ENCODE data around the gene NXPH2. TPM values are rescaled to one million over a fixed set of nuclear protein-coding genes. Genes with fewer than 3 reads are reported as not detected.

Gene NXPH2
- total RNA-seq, 2 donors from 2014 or later = not detected

GRCh38 chr2:138703242-138703641 lies 76.9 kb downstream of the NXPH2 start:
- DNase-seq (ENCODE audit: low spot score) = no peak
- no peak overlapping the region for H3K27ac ChIP-seq
- H3K9me3 ChIP-seq = no peaks in the 10 kb centered on the region
- ATAC-seq (ENCODE audit: insufficient number of reproducible peaks, low FRiP score, low read depth) = no peak
- no peaks in the 10 kb centered on the region for H3K27me3 ChIP-seq (replicated peaks; ENCODE audit: insufficient read depth)
- no peak for TF ChIP-seq CTCF (IDR thresholded peaks at IDR 0.05)
- no peak overlapping the region for H3K4me3 ChIP-seq
- H3K4me1 ChIP-seq (ENCODE audit: control insufficient read depth in 1 of 2, low read depth in 2 of 2) = peaks cover 5 to 13% of the 10 kb centered on the region in 2 donors
- H3K36me3 ChIP-seq = no peaks in the 10 kb centered on the region

- ATAC-seq (ENCODE audit: insufficient number of reproducible peaks, low FRiP score, low read depth) = no peak
- no peaks in the 10 kb centered on the region for H3K27me3 ChIP-seq (replicated peaks; ENCODE audit: insufficient read depth)
- no peak for DNase-seq (ENCODE audit: low spot score)
- TF ChIP-seq CTCF (IDR thresholded peaks at IDR 0.05) = no peak
- no peaks in the 10 kb centered on the region for H3K36me3 ChIP-seq
- no peaks in the 10 kb centered on the region for H3K9me3 ChIP-seq
- no peak overlapping the region for H3K4me3 ChIP-seq
- H3K27ac ChIP-seq = no peak overlapping the region
- no peaks in the 10 kb centered on the region for H3K4me1 ChIP-seq (ENCODE audit: control insufficient read depth in 1 of 2, low read depth in 2 of 2)
Observed at GRCh38 chr2:138700716-138701115, 79.5 kb downstream of the NXPH2 start.

GRCh38 chr2:138699421-138699820 lies 80.8 kb downstream of the NXPH2 start:
- no peak for DNase-seq (ENCODE audit: low spot score)
- Histone ChIP-seq H3K27me3 (replicated peaks; ENCODE audit: insufficient read depth) (no peaks in the 10 kb centered on the region), H3K4me3 (no peak overlapping the region), H3K27ac (no peak overlapping the region), H3K9me3 (no peaks in the 10 kb centered on the region), H3K36me3 (no peaks in the 10 kb centered on the region), H3K4me1 (ENCODE audit: control insufficient read depth in 1 of 2, low read depth in 2 of 2) (no peaks in the 10 kb centered on the region)
- ATAC-seq (ENCODE audit: insufficient number of reproducible peaks, low FRiP score, low read depth) = no peak
- TF ChIP-seq CTCF (IDR thresholded peaks at IDR 0.05) = no peak

DNA sequence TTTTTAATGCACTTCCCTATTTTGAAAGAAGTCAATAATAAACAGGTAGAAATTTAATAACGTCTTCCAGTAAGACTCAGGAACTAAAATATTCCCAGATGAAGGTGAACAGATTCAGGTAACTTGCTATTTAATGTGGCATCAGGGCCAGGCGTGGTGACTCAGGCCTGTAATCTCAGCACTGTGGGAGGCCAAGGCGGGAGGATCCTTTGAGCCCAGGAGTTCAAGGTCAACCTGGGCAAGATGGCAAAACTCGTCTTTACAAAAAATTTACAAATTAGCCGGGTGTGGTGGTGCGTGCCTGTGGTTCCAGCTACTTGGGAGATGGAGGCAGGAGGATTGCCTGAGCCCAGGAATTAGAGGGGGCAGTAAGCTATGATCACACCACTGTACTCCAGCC lies 81.8 kb downstream of the NXPH2 start:
- Histone ChIP-seq H3K36me3 (no peaks in the 10 kb centered on the region), H3K4me3 (no peak overlapping the region), H3K27me3 (replicated peaks; ENCODE audit: insufficient read depth) (no peaks in the 10 kb centered on the region), H3K9me3 (no peaks in the 10 kb centered on the region), H3K4me1 (ENCODE audit: control insufficient read depth in 1 of 2, low read depth in 2 of 2) (no peaks in the 10 kb centered on the region), H3K27ac (no peak overlapping the region)
- no peak for ATAC-seq (ENCODE audit: insufficient number of reproducible peaks, low FRiP score, low read depth)
- no peak for DNase-seq (ENCODE audit: low spot score)
- no peak for TF ChIP-seq CTCF (IDR thresholded peaks at IDR 0.05)

DNA sequence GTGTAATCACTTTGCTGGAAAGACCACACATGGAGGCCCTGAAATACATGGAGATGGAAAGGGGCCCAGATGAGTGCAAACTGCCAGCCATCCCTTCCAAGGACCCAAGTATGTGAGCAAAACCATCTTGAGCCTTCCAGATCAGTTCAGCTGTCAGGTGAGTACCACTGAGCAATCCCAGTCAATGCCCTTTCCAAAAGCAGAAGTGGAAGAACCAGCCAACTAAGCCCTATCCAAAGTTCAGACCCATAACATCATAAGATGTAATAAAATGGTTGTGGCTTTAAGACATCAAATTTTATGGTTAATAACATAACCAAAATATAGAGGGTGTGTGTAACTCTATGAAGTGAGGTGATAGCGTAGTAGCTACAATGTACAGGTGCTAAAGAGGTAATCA lies 88.5 kb downstream of the NXPH2 start:
- DNase-seq (ENCODE audit: low spot score) (no peak), ATAC-seq (ENCODE audit: insufficient number of reproducible peaks, low FRiP score, low read depth) (no peak)
- no peak for TF ChIP-seq CTCF (IDR thresholded peaks at IDR 0.05)
- Histone ChIP-seq H3K9me3 (no peaks in the 10 kb centered on the region), H3K36me3 (no peaks in the 10 kb centered on the region), H3K27ac (no peak overlapping the region), H3K4me1 (ENCODE audit: control insufficient read depth in 1 of 2, low read depth in 2 of 2) (no peaks in the 10 kb centered on the region), H3K27me3 (replicated peaks; ENCODE audit: insufficient read depth) (no peaks in the 10 kb centered on the region), H3K4me3 (no peak overlapping the region)

Data from thoracic aorta (tissue), 2 donors.